Karpas-422 (cell line): ENCODE results near the gene TMEM31. TPM values are rescaled to one million over a fixed set of nuclear protein-coding genes. Genes with fewer than 3 reads are reported as not detected.
"Not testable (repeated sequence)": the region's sequence is repeated elsewhere in the genome, so short reads cannot be mapped to it uniquely, and the experiment has no call there.

Source experiments
- DNase-seq: peaks from one replicate; pipeline ENCODE4 v3.0.0-alpha.2; 2015
- H2AFZ ChIP-seq: fragments of 200-600 bp; sonication (generic); 2 replicates; pipeline ENCODE4 v1.6.1; 2014; ENCODE audit warnings: antibody characterized with exemption, low read length, mixed read lengths
- H3K27ac ChIP-seq: fragments of 200-600 bp; sonication (generic); 2 replicates; pipeline ENCODE4 v1.5.1; 2014; ENCODE audit warnings: mild to moderate bottlenecking, low read length, moderate library complexity
- H3K27me3 ChIP-seq: fragments of 200-600 bp; sonication (generic); 2 replicates; pipeline ENCODE4 v1.6.1; 2014; ENCODE audit warnings: low read length, mixed read lengths
- H3K36me3 ChIP-seq: fragments of 200-600 bp; sonication (generic); 2 replicates; pipeline ENCODE4 v1.6.1; 2014; ENCODE audit warnings: low read length, mixed read lengths; ENCODE audit not compliant: insufficient read depth
- H3K4me1 ChIP-seq: fragments of 200-600 bp; sonication (generic); 2 replicates; pipeline ENCODE4 v1.6.1; 2014; ENCODE audit warnings: mild to moderate bottlenecking, low read length, mixed read lengths
- H3K4me2 ChIP-seq: fragments of 200-600 bp; sonication (generic); 2 replicates; pipeline ENCODE4 v1.6.1; 2014; ENCODE audit warnings: low read length, low read depth, mild to moderate bottlenecking; ENCODE audit not compliant: poor library complexity, severe bottlenecking
- H3K4me3 ChIP-seq: fragments of 200-600 bp; sonication (generic); 2 replicates; pipeline ENCODE4 v1.5.1; 2014; ENCODE audit warnings: mild to moderate bottlenecking, antibody characterized with exemption, low read length, mixed read lengths
- H3K79me2 ChIP-seq: fragments of 200-600 bp; sonication (generic); 2 replicates; pipeline ENCODE4 v1.6.1; 2014; ENCODE audit warnings: mild to moderate bottlenecking, low read length, mixed read lengths
- H3K9ac ChIP-seq: fragments of 200-600 bp; sonication (generic); 2 replicates; pipeline ENCODE4 v1.6.0; 2014; ENCODE audit warnings: low read length
- H3K9me2 ChIP-seq: fragments of 200-600 bp; sonication (generic), shearing (Covaris generic); replicated peaks from 2 replicates; pipeline ENCODE4 v1.6.0; 2014; ENCODE audit warnings: mild to moderate bottlenecking, low read length, moderate library complexity; ENCODE audit not compliant: insufficient read depth
- H3K9me3 ChIP-seq: fragments of 300-700, 200-600 bp; sonication (generic); 2 replicates; pipeline ENCODE4 v1.6.1; 2014; ENCODE audit warnings: low read length, mixed read lengths
- H4K20me1 ChIP-seq: fragments of 200-600 bp; sonication (generic); 2 replicates; pipeline ENCODE4 v1.6.1; 2014; ENCODE audit warnings: mild to moderate bottlenecking, antibody characterized with exemption, low read length, low read depth; ENCODE audit not compliant: insufficient read depth
- total RNA-seq: library from RNA; depleted of rRNA; stranded (reverse); fragments of >200 nt; shearing (Covaris generic); gene quantifications from 2 replicates; pipeline ENCODE4 v1.2.3, GENCODE V29; 2014; ENCODE audit warnings: low replicate concordance; rRNA removed

The TMEM31 gene
- total RNA-seq, 1 experiment from 2014 or later: not detected

- Histone ChIP-seq H2AFZ (no peak overlapping the region), H3K4me2 (no peak overlapping the region), H3K9ac (no peak overlapping the region), H3K36me3 (no peaks in the 10 kb centered on the region), H3K27ac (no peak overlapping the region), H3K4me1 (no peaks in the 10 kb centered on the region), H3K9me3 (no peaks in the 10 kb centered on the region), H3K9me2 (no peaks in the 10 kb centered on the region), H4K20me1 (no peaks in the 10 kb centered on the region), H3K27me3 (no peaks in the 10 kb centered on the region), H3K79me2 (no peaks in the 10 kb centered on the region), H3K4me3 (no peak overlapping the region)
- DNase-seq: no peak
Measured at GRCh38 chrX:103754401-103754800, 43.7 kb downstream of the TMEM31 start.

- no peaks in the 10 kb centered on the region for H3K27me3 ChIP-seq
- no peak overlapping the region for H3K4me3 ChIP-seq
- no peak overlapping the region for H2AFZ ChIP-seq
- no peak overlapping the region for H3K4me2 ChIP-seq
- no peaks in the 10 kb centered on the region for H3K79me2 ChIP-seq
- no peaks in the 10 kb centered on the region for H4K20me1 ChIP-seq
- DNase-seq: no peak
- no peaks in the 10 kb centered on the region for H3K36me3 ChIP-seq
- H3K4me1 ChIP-seq: no peaks in the 10 kb centered on the region
- no peaks in the 10 kb centered on the region for H3K9me3 ChIP-seq
- no peak overlapping the region for H3K9ac ChIP-seq
- H3K9me2 ChIP-seq: no peaks in the 10 kb centered on the region
- no peak overlapping the region for H3K27ac ChIP-seq
Measured at GRCh38 chrX:103756736-103757135, 46.0 kb downstream of the TMEM31 start.

- H3K79me2 ChIP-seq: no peaks in the 10 kb centered on the region
Measured at GRCh38 chrX:103758555-103758954, 47.8 kb downstream of the TMEM31 start.

GRCh38 chrX:103763541-103763940 is 52.8 kb downstream of the TMEM31 start:
- not testable (repeated sequence) for H3K4me2 ChIP-seq, H3K9ac ChIP-seq, H3K27me3 ChIP-seq, H3K9me2 ChIP-seq, H3K9me3 ChIP-seq, H3K36me3 ChIP-seq, H3K79me2 ChIP-seq, H3K4me1 ChIP-seq, H4K20me1 ChIP-seq, H2AFZ ChIP-seq, DNase-seq, H3K27ac ChIP-seq, H3K4me3 ChIP-seq

More at GRCh38 chrX:103758555-103758954, 47.8 kb downstream of the TMEM31 start:
- Histone ChIP-seq H2AFZ (no peak overlapping the region), H3K36me3 (no peaks in the 10 kb centered on the region), H4K20me1 (no peaks in the 10 kb centered on the region), H3K27ac (no peak overlapping the region), H3K9me2 (no peaks in the 10 kb centered on the region), H3K27me3 (no peaks in the 10 kb centered on the region), H3K4me2 (no peak overlapping the region), H3K9me3 (no peaks in the 10 kb centered on the region), H3K9ac (no peak overlapping the region), H3K4me1 (no peaks in the 10 kb centered on the region), H3K4me3 (no peak overlapping the region)
- no peak for DNase-seq

Other genes with a start within 250 kb of the TMEM31 start
- 0.11 and 0.15 TPM in 2 replicates for gene RAB40A, start 191.4 kb upstream of the TMEM31 start, total RNA-seq
- gene TCEAL4, start 125.4 kb upstream of the TMEM31 start, total RNA-seq: 19.8 and 35.4 TPM in 2 replicates
- gene TCEAL3, start 102.9 kb upstream of the TMEM31 start, total RNA-seq: 1.8 and 6.9 TPM in 2 replicates
- 22.1 and 34.2 TPM in 2 replicates for gene TCEAL1, start 81.9 kb upstream of the TMEM31 start, total RNA-seq
- 83.4 and 90.4 TPM in 2 replicates for gene MORF4L2, start 24.2 kb upstream of the TMEM31 start, total RNA-seq
- 1.2 TPM in 1 of 2 replicates, not detected in the other for gene PLP1, start 65.9 kb downstream of the TMEM31 start, total RNA-seq
- not detected in 2 replicates for gene RAB9B, start 121.3 kb downstream of the TMEM31 start, total RNA-seq